Fibroblast of lung (primary cell): ENCODE data around the gene GRIN2D. TPM values are rescaled to one million over a fixed set of nuclear protein-coding genes. Genes with fewer than 3 reads are reported as not detected.

Source experiments
- DNase-seq, 2 donors: peaks; one replicate each; pipeline versions ENCODE4 v3.0.0 to v3.0.0-alpha.2; 2010; ENCODE audit warnings: low read depth in 2 of 2
- H2AFZ ChIP-seq: 2 replicates; pipeline ENCODE4 v1.5.1; 2012; ENCODE audit warnings: low read length, control low read depth, inconsistent platforms
- H3K27ac ChIP-seq: 2 replicates; pipeline ENCODE4 v1.5.1; 2011; ENCODE audit warnings: low read length, control low read depth; ENCODE audit not compliant: insufficient read depth
- H3K27me3 ChIP-seq: 2 replicates; pipeline ENCODE4 v1.5.1; 2011; ENCODE audit warnings: mild to moderate bottlenecking, low read length; ENCODE audit not compliant: control insufficient read depth, insufficient read depth
- H3K36me3 ChIP-seq: 2 replicates; pipeline ENCODE4 v1.5.1; 2011; ENCODE audit warnings: low read length; ENCODE audit not compliant: control insufficient read depth, insufficient read depth
- H3K4me1 ChIP-seq: 2 replicates; pipeline ENCODE4 v1.5.1; 2011; ENCODE audit warnings: low read length; ENCODE audit not compliant: control insufficient read depth, insufficient read depth; ENCODE audit errors: extremely low read depth
- H3K4me2 ChIP-seq: 2 replicates; pipeline ENCODE4 v1.5.1; 2011; ENCODE audit warnings: low read length, control low read depth; ENCODE audit not compliant: insufficient read depth; ENCODE audit errors: extremely low read depth
- H3K4me3 ChIP-seq, 4 experiments: fragments of 200-600 bp in 1 of 4; sonication (generic) in 1 of 4; replicated peaks in 1 of 4; 2 replicates each; pipeline ENCODE4 v1.5.1; 2011 to 2016; ENCODE audit warnings: low read length in 4 of 4, low read depth in 3 of 4, mild to moderate bottlenecking in 3 of 4, control low read depth in 2 of 4, inconsistent platforms in 1 of 4, mixed read lengths in 1 of 4; ENCODE audit not compliant: insufficient read depth in 1 of 4; ENCODE audit errors: control extremely low read depth in 1 of 4
- H3K79me2 ChIP-seq: 2 replicates; pipeline ENCODE4 v1.5.1; 2012; ENCODE audit warnings: mild to moderate bottlenecking, low read length, inconsistent platforms; ENCODE audit not compliant: control insufficient read depth, insufficient read depth
- H3K9ac ChIP-seq: 2 replicates; pipeline ENCODE4 v1.5.1; 2011; ENCODE audit warnings: mild to moderate bottlenecking, low read length, control low read depth; ENCODE audit not compliant: insufficient read depth
- H3K9me3 ChIP-seq: 2 replicates; pipeline ENCODE4 v1.5.1; 2012; ENCODE audit warnings: low read depth, low read length; ENCODE audit not compliant: control insufficient read depth, insufficient read depth
- H4K20me1 ChIP-seq: 2 replicates; pipeline ENCODE4 v1.5.1; 2011; ENCODE audit warnings: low read length; ENCODE audit not compliant: control insufficient read depth, insufficient read depth; ENCODE audit errors: extremely low read depth
- EZH2 ChIP-seq: IDR thresholded peaks from 2 replicates; pipeline ENCODE4 v1.5.1; 2012; ENCODE audit warnings: low read length, control low read depth, mild to moderate bottlenecking; ENCODE audit errors: missing control alignments
- polyA plus RNA-seq, 2 donors: library from polyadenylated mRNA; depleted of rRNA in 1 of 2; stranded (reverse) in 1 of 2; unstranded in 1 of 2; fragments of >200 nt; gene quantifications; 2 replicates each; pipeline ENCODE4 v1.2.1, GENCODE V29; 2011 to 2012; ENCODE audit warnings: missing spikeins in 1 of 2
- total RNA-seq: library from RNA; depleted of rRNA; stranded (reverse); fragments of >200 nt; gene quantifications from 2 replicates; pipeline ENCODE4 v1.2.1, GENCODE V29; 2014
- TF ChIP-seq, protein P1 (sequence below), 2 donors: IDR thresholded peaks in 1 of 2; conservative IDR thresholded peaks in 1 of 2; 1 replicate in 1 of 2; 2 replicates in 1 of 2; pipeline ENCODE4 v1.5.1; 2011 to 2012; ENCODE audit warnings: low read length in 2 of 2, control low read depth in 1 of 2, inconsistent platforms in 1 of 2, low read depth in 1 of 2, mild to moderate bottlenecking in 1 of 2

The GRIN2D gene
- total and polyA plus RNA-seq, 2 donors (not counting 1 experiment from before 2014, with no cell fraction given), result under 0.01 to 0.08 TPM

DNA sequence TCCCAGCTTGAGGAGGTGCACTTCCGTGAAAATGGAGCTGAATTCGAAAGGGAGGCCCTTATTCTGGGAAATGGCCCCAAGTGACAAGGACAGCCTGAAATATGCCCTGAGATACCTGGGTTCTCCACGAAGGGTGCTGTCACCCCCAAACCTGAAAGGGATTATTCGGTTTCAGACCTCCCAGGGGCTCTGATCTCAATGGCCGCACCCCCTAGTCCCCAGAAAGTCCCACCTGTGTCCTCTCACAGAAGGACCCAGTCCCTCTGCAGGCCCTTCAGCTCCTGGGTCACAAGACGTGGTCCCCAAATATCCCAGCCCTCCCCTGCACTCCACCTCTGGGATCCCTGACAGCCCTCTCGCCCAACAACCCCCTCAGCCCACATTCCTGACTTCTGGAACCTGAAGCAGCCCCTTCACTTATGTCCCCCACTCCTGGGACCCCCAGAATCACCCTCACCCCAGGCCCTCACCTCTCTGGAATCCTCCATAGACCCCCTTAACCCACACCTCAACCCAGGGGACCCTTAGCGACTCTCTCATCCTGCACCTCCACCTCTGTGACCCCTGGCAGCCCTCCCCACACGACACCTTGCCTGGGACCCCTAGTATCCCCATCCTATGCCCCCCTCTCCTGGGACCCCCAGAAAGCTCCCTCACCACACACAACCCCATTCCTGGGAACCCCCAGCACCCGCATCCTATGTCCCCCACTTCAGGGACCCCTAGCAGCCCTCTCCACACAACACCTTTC lies 28.7 kb upstream of the GRIN2D start:
- no peak for DNase-seq
- peak overlapping the region; percentile 45 for H3K27ac ChIP-seq
- peak overlapping the region in 3 of 4 experiments; percentile 16 to 94 (median 31) for H3K4me3 ChIP-seq
- H3K4me1 ChIP-seq, result peaks cover 6% of the 10 kb centered on the region
- TF ChIP-seq, protein P1, sequence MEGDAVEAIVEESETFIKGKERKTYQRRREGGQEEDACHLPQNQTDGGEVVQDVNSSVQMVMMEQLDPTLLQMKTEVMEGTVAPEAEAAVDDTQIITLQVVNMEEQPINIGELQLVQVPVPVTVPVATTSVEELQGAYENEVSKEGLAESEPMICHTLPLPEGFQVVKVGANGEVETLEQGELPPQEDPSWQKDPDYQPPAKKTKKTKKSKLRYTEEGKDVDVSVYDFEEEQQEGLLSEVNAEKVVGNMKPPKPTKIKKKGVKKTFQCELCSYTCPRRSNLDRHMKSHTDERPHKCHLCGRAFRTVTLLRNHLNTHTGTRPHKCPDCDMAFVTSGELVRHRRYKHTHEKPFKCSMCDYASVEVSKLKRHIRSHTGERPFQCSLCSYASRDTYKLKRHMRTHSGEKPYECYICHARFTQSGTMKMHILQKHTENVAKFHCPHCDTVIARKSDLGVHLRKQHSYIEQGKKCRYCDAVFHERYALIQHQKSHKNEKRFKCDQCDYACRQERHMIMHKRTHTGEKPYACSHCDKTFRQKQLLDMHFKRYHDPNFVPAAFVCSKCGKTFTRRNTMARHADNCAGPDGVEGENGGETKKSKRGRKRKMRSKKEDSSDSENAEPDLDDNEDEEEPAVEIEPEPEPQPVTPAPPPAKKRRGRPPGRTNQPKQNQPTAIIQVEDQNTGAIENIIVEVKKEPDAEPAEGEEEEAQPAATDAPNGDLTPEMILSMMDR (conservative IDR thresholded peaks at IDR 0.05 in 1 of 2, IDR thresholded peaks at IDR 0.05 in 1 of 2; ENCODE audit: low read depth in 1 of 2, low read length in 2 of 2), result no peak
- no peak for TF ChIP-seq EZH2
- no peaks in the 10 kb centered on the region for H3K27me3 ChIP-seq
- peak overlapping the region; percentile 43 for H2AFZ ChIP-seq
- no peaks in the 10 kb centered on the region for H3K36me3 ChIP-seq
- no peaks in the 10 kb centered on the region for H3K79me2 ChIP-seq
- H3K4me2 ChIP-seq, result peak overlapping the region; percentile 23
- no peaks in the 10 kb centered on the region for H3K9me3 ChIP-seq
- H3K9ac ChIP-seq, result no peak overlapping the region
- no peaks in the 10 kb centered on the region for H4K20me1 ChIP-seq

- no peak for DNase-seq
- peaks cover 6% of the 10 kb centered on the region for H3K4me1 ChIP-seq
- no peak overlapping the region for H3K27ac ChIP-seq
- no peaks in the 10 kb centered on the region for H3K36me3 ChIP-seq
- no peak overlapping the region for H3K4me3 ChIP-seq
- no peaks in the 10 kb centered on the region for H4K20me1 ChIP-seq
- no peak overlapping the region for H2AFZ ChIP-seq
- no peaks in the 10 kb centered on the region for H3K79me2 ChIP-seq
- no peak overlapping the region for H3K9ac ChIP-seq
- no peaks in the 10 kb centered on the region for H3K27me3 ChIP-seq
- no peaks in the 10 kb centered on the region for H3K9me3 ChIP-seq
- H3K4me2 ChIP-seq, result no peak overlapping the region
- TF ChIP-seq, protein P1 (conservative IDR thresholded peaks at IDR 0.05 in 1 of 2, IDR thresholded peaks at IDR 0.05 in 1 of 2; ENCODE audit: low read depth in 1 of 2, low read length in 2 of 2), result no peak
- no peak for TF ChIP-seq EZH2
Measured at GRCh38 chr19:48365602-48366001, 27.9 kb upstream of the GRIN2D start.

- H2AFZ ChIP-seq, result no peak overlapping the region
- no peaks in the 10 kb centered on the region for H3K9me3 ChIP-seq
- no peak overlapping the region for H3K4me2 ChIP-seq
- H3K27ac ChIP-seq, result no peak overlapping the region
- H3K79me2 ChIP-seq, result no peaks in the 10 kb centered on the region
- H3K27me3 ChIP-seq, result no peaks in the 10 kb centered on the region
- H3K4me1 ChIP-seq, result peaks cover 6% of the 10 kb centered on the region
- TF ChIP-seq EZH2, result no peak
- TF ChIP-seq, protein P1 (conservative IDR thresholded peaks at IDR 0.05 in 1 of 2, IDR thresholded peaks at IDR 0.05 in 1 of 2; ENCODE audit: low read depth in 1 of 2, low read length in 2 of 2), result no peak
- no peak for DNase-seq
- no peaks in the 10 kb centered on the region for H3K36me3 ChIP-seq
- no peak overlapping the region for H3K9ac ChIP-seq
- H3K4me3 ChIP-seq, result no peak overlapping the region
- H4K20me1 ChIP-seq, result no peaks in the 10 kb centered on the region
Measured at GRCh38 chr19:48367855-48368254, 25.6 kb upstream of the GRIN2D start.
